Stimulated activated CD8-positive, alpha-beta memory T cell treated with anti-CD3 and anti-CD28 coated beads, Interleukin-7, amount 100 ng/mL, for 4 hours (primary cell): ENCODE results near the gene RBM10.

Experiments used
- DNase-seq, 2 donors: peaks; one replicate each; pipeline ENCODE4 v3.0.0-alpha.2; 2020; ENCODE audit warnings: low read depth in 2 of 2

The RBM10 gene

DNA sequence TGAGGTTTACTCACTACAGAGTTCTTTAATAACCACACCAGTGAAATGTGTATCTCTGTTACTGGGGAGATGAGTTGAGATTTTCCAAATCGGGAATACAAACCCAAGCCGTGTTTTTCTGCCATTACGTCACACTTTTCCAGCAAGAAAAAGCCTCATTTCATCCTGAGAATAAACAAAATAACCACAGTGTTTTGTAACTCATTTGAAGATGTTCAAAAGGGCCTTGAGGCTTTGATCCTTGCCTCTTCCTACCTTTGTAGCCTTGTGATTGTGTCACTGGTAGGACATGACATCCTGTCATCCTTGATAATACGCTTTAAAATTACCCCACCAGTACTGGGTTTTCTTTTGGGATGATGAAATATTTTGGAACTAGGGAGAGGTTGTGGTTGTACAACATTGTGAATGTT, 90.7 kb downstream of the RBM10 start:
- DNase-seq: no peak
